Heart left ventricle (tissue), 16 donors: ENCODE measurements around the gene EREG. TPM values are rescaled to one million over a fixed set of nuclear protein-coding genes. Genes with fewer than 3 reads are reported as not detected.

Experiments
- ATAC-seq, 4 donors: fragments of 200-7000 bp; cut with Tn5 transposase; one replicate each; pipeline ENCODE4 v1.9.1; 2020 to 2022; ENCODE audit warnings: moderate library complexity in 4 of 4, mild to moderate bottlenecking in 3 of 4, moderate number of reproducible peaks in 1 of 4
- DNase-seq, 5 donors: peaks; one replicate each; pipeline ENCODE4 v3.0.0-alpha.2; 2020
- H3K27ac ChIP-seq, 12 donors: fragments of 200-600 bp; sonication (generic) in 4 of 12; one replicate each; pipeline versions ENCODE4 v1.5.0 to v1.8.0; 2016 to 2022; ENCODE audit warnings: mild to moderate bottlenecking in 2 of 12
- H3K27me3 ChIP-seq, 9 donors: fragments of 200-600 bp; sonication (generic) in 2 of 9; one replicate each; pipeline versions ENCODE4 v1.5.1 to v1.8.0; 2016 to 2022; ENCODE audit warnings: mild to moderate bottlenecking in 3 of 9
- H3K36me3 ChIP-seq, 9 donors: fragments of 200-600 bp; sonication (generic) in 2 of 9; one replicate each; pipeline versions ENCODE4 v1.5.0 to v1.8.0; 2018 to 2022; ENCODE audit warnings: mild to moderate bottlenecking in 2 of 9
- H3K4me1 ChIP-seq, 12 donors: fragments of 200-600 bp; sonication (generic) in 4 of 12; one replicate each; pipeline versions ENCODE4 v1.5.0 to v1.8.0; 2016 to 2022; ENCODE audit warnings: mild to moderate bottlenecking in 3 of 12
- H3K4me3 ChIP-seq, 12 donors: fragments of 200-600 bp; sonication (generic) in 4 of 12; one replicate each; pipeline versions ENCODE4 v1.5.0 to v1.8.0; 2017 to 2022; ENCODE audit warnings: mild to moderate bottlenecking in 9 of 12, moderate library complexity in 4 of 12
- H3K9me3 ChIP-seq, 12 donors: fragments of 200-600 bp; sonication (generic) in 4 of 12; one replicate each; pipeline versions ENCODE4 v1.5.0 to v1.8.0; 2016 to 2022; ENCODE audit warnings: mild to moderate bottlenecking in 1 of 12
- POLR2A ChIP-seq, 2 donors: fragments of 450-650 bp; IDR thresholded peaks; one replicate each; pipeline ENCODE4 v1.6.1; 2017; ENCODE audit warnings: antibody characterized with exemption in 2 of 2, mild to moderate bottlenecking in 2 of 2, moderate library complexity in 2 of 2
- WGBS, 4 donors: extraction: QIAGEN DNeasy Blood & Tissue Kit in 2 of 4; methylation state at CpG; one replicate each; pipeline versions ENCODE4 v1.1.5 to v1.1.7; 2013 to 2018; 5-methylcytosine and 5-hydroxymethylcytosine counted together
- intact Hi-C, 10 donors: fragments of 100-400 bp; cut with DNase I; formaldehyde crosslinking; loops; one replicate each; pipeline versions ENCODE4 v1.11.1 to v1.14.2; 2022
- polyA plus RNA-seq, 2 donors: library from polyadenylated mRNA; stranded (reverse); fragments of 200-250 nt; gene quantifications; one replicate each; pipeline ENCODE4 v1.2.3, GENCODE V29; 2013
- total RNA-seq, 9 donors: library from RNA; depleted of rRNA in 2 of 9; stranded (reverse); fragments of >200 nt in 2 of 9; fragmentation: NEBNext Ultra II Directional in 3 of 9; extraction: Animal tissue kit (Norgen Biotek cat#: 25700) in 3 of 9; gene quantifications; one replicate each; pipeline versions ENCODE4 v1.1.0 to v1.2.4, GENCODE V29; 2016 to 2023
- TF ChIP-seq, protein P1 (sequence below), 12 donors: fragments of 200-600 bp; sonication (generic) in 4 of 12; IDR thresholded peaks; one replicate each; pipeline versions ENCODE4 v1.5.0 to v1.8.0; 2018 to 2022; ENCODE audit warnings: antibody characterized with exemption in 12 of 12, mild to moderate bottlenecking in 5 of 12
- donor health status: ischemic (EF 13 %, LVEDD 7.1; RV severe dilation, severe dysfunction).
- donor health status: healthy with polysubstance abuse.
- donor health status: DM: no; HTN: yes; CAD: no.
- donor health status: DM: no; HTN: no; CAD: no.
- donor health status: ischemic (EF 25% LVEDD 6.9; RV normal size, moderate dysfunction).
- donor health status: ischemic (EF 25% LVEDD 5.7; RV mildly dilated, moderate dysfunction).
- donor health status: healthy.
- donor health status: DM: yes; HTN: yes; CAD: no.
- donor health status: ischemic (EF 35%, LVEDD 5.7; RV mildly dilated, moderate dysfunction).
- donor health status: nonischemic (EF 11% LVEDD 7.7; RV severe dilation, severe dysfunction).
- donor health status: DM: yes; HTN: yes; CAD: no.
- donor health status: PGD.
- donor health status: ischemic (EF 29% LVEDD 5.4; RV normal size, mild dysfunction).
- donor health status: nonischemic (EF 23%, LVEDD 6.1; RV moderate dilation, normal function).

The EREG gene
- total and polyA plus RNA-seq, 11 donors = 0.09 to 8.6 (median 0.83) TPM; not detected in 3

DNA sequence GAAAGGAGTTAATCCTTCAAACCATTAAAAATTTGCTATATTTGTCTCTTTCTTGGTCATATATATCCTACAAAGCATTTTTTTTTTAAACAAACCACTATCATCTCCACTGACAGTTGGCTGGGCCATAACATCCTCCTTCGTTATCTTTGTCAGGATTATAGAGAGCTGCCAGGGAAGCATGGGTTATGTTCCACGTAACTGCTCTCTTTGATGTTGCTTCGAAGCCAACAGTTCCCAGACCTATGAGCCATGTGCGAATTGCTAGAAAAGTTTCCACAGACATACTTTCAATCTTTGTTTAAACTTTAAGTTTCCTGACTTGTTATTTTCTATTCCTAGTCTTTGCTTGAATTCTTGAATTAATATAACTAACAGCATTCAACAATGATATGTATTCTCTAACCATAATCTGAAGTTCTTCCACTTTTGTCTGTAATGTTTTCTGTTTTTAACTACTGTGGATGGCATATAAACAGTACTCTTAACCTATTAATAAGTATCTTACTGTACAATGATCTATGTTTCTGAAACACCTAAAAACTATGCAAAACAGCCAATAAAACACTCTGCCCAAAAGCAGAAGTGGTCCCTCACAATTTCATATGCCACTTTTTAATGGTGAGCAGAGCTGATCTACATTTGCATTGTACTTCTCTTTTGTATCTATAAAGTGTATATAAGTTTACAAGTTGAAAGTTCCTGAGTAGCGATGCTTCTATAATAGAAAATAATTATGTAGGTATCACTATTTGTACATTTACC, 37.9 kb downstream of the EREG start:
- 44 to 52% (median 46%) methylated on average over 5 of the region's 5 CpGs for WGBS, 4 donors
- Histone ChIP-seq H3K27me3 (no peaks in the 10 kb centered on the region), H3K9me3 (no peaks in the 10 kb centered on the region), H3K4me3 (no peak overlapping the region), H3K4me1 (no peaks in the 10 kb centered on the region), H3K27ac (no peak overlapping the region), H3K36me3 (no peaks in the 10 kb centered on the region)
- intact Hi-C loops = no loop called here
- TF ChIP-seq POLR2A (IDR thresholded peaks at IDR 0.05) = no peak
- TF ChIP-seq, protein P1, sequence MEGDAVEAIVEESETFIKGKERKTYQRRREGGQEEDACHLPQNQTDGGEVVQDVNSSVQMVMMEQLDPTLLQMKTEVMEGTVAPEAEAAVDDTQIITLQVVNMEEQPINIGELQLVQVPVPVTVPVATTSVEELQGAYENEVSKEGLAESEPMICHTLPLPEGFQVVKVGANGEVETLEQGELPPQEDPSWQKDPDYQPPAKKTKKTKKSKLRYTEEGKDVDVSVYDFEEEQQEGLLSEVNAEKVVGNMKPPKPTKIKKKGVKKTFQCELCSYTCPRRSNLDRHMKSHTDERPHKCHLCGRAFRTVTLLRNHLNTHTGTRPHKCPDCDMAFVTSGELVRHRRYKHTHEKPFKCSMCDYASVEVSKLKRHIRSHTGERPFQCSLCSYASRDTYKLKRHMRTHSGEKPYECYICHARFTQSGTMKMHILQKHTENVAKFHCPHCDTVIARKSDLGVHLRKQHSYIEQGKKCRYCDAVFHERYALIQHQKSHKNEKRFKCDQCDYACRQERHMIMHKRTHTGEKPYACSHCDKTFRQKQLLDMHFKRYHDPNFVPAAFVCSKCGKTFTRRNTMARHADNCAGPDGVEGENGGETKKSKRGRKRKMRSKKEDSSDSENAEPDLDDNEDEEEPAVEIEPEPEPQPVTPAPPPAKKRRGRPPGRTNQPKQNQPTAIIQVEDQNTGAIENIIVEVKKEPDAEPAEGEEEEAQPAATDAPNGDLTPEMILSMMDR (IDR thresholded peaks at IDR 0.05) = no peak
- ATAC-seq = no peak
- no peak for DNase-seq

DNA sequence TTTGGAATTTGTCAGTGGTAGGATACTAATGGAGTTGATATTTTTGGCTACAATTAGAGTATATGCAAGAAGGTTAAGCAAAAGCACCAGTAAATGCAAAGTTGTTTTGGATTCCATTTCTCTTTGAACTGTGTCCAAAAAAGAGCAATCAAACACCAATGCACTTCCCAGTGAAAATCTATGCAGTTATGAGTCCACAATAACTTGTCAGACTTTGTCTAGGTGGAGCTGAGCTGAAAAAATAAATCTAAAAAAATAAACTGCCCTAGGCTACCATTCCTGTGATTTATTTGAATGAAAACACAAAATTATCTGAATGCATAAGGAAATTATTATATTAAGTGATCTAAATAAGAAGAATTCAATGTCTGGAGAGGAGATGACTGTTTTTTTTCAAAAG, 42.9 kb downstream of the EREG start:
- no peak overlapping the region for H3K27ac ChIP-seq
- H3K36me3 ChIP-seq = no peaks in the 10 kb centered on the region
- no peaks in the 10 kb centered on the region for H3K27me3 ChIP-seq
- H3K4me1 ChIP-seq = no peaks in the 10 kb centered on the region
- no peak for TF ChIP-seq POLR2A (IDR thresholded peaks at IDR 0.05)
- TF ChIP-seq, protein P1 (IDR thresholded peaks at IDR 0.05) = no peak
- no peak overlapping the region for H3K4me3 ChIP-seq
- no peak for DNase-seq
- intact Hi-C loops = no loop called here
- H3K9me3 ChIP-seq = no peaks in the 10 kb centered on the region
- ATAC-seq = no peak

DNA sequence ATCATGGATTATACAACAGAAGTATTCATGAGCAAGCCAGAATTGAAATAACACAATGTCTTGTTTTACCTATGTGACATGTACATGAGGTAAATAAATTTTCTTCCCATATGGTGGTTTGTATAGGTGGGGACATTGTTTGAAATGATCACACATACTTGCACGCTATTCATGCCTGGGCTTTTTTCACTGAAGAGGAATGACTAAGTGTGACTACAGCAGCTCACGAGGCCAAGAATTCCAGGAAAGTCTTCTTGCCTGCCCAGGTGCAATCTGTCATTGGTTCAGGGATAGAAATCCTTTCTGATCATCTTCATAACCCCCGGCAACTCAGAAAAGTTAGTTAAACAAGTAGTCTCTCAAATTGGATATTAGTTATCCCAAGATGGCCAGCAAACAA, 43.7 kb downstream of the EREG start:
- H3K4me1 ChIP-seq = no peaks in the 10 kb centered on the region
- 91 to 96% (median 93%) methylated on average over 3 of the region's 3 CpGs for WGBS, 4 donors
- no peak for TF ChIP-seq POLR2A (IDR thresholded peaks at IDR 0.05)
- TF ChIP-seq, protein P1 (IDR thresholded peaks at IDR 0.05) = no peak
- H3K4me3 ChIP-seq = no peak overlapping the region
- H3K27ac ChIP-seq = no peak overlapping the region
- no peaks in the 10 kb centered on the region for H3K27me3 ChIP-seq
- ATAC-seq = no peak
- no peaks in the 10 kb centered on the region for H3K9me3 ChIP-seq
- intact Hi-C loops = no loop called here
- no peaks in the 10 kb centered on the region for H3K36me3 ChIP-seq
- DNase-seq = no peak

DNA sequence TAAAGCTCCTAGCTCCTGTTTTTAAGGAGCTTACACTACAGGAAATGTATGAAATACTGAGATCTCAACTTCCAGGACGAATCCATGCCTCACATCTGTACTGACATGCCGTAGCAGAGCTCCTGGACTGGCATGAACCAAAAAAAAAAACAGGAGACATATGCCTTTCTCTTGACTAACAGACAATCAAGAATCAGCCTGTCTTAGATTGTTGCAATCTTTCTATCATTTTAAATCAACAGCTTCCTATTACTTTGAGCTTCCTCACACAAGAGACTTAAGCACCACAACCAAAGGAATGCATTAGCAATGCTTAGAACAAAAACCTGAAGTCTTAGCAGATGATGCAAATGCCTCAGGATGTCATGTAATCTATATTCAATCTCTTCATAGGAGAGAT, 45.3 kb downstream of the EREG start:
- Histone ChIP-seq H3K4me1 (no peaks in the 10 kb centered on the region), H3K27me3 (no peaks in the 10 kb centered on the region), H3K27ac (no peak overlapping the region), H3K36me3 (no peaks in the 10 kb centered on the region), H3K9me3 (no peaks in the 10 kb centered on the region), H3K4me3 (no peak overlapping the region)
- ATAC-seq (no peak), DNase-seq (no peak)
- TF ChIP-seq, protein P1 (IDR thresholded peaks at IDR 0.05) = no peak
- no peak for TF ChIP-seq POLR2A (IDR thresholded peaks at IDR 0.05)
- intact Hi-C loops = no loop called here
- WGBS, 4 donors = 67 to 79% (median 76%) methylated on average over 2 of the region's 2 CpGs
